Breast epithelium (tissue), 3 donors: ENCODE measurements around the gene UBAP1.
"Not testable (repeated sequence)": the region's sequence is repeated elsewhere in the genome, so short reads cannot be mapped to it uniquely, and the experiment has no call there.

ENCODE experiments used
- POLR2AphosphoS5 ChIP-seq, 3 donors: sonication (generic); formaldehyde crosslinking; IDR thresholded peaks; one replicate each; pipeline ENCODE4 v1.6.1; 2017; ENCODE audit warnings: antibody characterized with exemption in 3 of 3
- TF ChIP-seq, protein P1 (sequence below), 3 donors: fragments of 450-650 bp; IDR thresholded peaks; one replicate each; pipeline ENCODE4 v1.5.1; 2016 to 2017; ENCODE audit warnings: antibody characterized with exemption in 3 of 3, mild to moderate bottlenecking in 3 of 3, moderate library complexity in 3 of 3

- TF ChIP-seq, protein P1, sequence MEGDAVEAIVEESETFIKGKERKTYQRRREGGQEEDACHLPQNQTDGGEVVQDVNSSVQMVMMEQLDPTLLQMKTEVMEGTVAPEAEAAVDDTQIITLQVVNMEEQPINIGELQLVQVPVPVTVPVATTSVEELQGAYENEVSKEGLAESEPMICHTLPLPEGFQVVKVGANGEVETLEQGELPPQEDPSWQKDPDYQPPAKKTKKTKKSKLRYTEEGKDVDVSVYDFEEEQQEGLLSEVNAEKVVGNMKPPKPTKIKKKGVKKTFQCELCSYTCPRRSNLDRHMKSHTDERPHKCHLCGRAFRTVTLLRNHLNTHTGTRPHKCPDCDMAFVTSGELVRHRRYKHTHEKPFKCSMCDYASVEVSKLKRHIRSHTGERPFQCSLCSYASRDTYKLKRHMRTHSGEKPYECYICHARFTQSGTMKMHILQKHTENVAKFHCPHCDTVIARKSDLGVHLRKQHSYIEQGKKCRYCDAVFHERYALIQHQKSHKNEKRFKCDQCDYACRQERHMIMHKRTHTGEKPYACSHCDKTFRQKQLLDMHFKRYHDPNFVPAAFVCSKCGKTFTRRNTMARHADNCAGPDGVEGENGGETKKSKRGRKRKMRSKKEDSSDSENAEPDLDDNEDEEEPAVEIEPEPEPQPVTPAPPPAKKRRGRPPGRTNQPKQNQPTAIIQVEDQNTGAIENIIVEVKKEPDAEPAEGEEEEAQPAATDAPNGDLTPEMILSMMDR (IDR thresholded peaks at IDR 0.05), result not testable (repeated sequence)
- TF ChIP-seq POLR2AphosphoS5 (IDR thresholded peaks at IDR 0.05), result not testable (repeated sequence)
Measured at GRCh38 chr9:34226144-34226760, 47.4 kb downstream of the UBAP1 start.
